Fibroblast of the aortic adventitia (primary cell): Measurements from ENCODE around the gene ASMTL. TPM values are rescaled to one million over a fixed set of nuclear protein-coding genes. Genes with fewer than 3 reads are reported as not detected.
A peak's percentile ranks its signal among the peaks of the same experiment; 100 is the strongest.

ENCODE experiments used
- DNase-seq: peaks from one replicate; pipeline ENCODE4 v3.0.0-alpha.2; 2010; ENCODE audit warnings: low read depth
- H3K4me3 ChIP-seq: 2 replicates; pipeline ENCODE4 v1.5.1; 2011; ENCODE audit warnings: low read depth, mild to moderate bottlenecking, control low read depth, low read length, moderate library complexity
- total RNA-seq: library from RNA; depleted of rRNA; stranded (reverse); fragments of >200 nt; gene quantifications from 2 replicates; pipeline ENCODE4 v1.2.3, GENCODE V29; 2012; ENCODE audit warnings: low replicate concordance
- TF ChIP-seq, protein P1 (sequence below): IDR thresholded peaks from 2 replicates; pipeline ENCODE4 v1.5.1; 2011; ENCODE audit warnings: mild to moderate bottlenecking, low read length, control low read depth, inconsistent platforms; ENCODE audit not compliant: insufficient read depth

ASMTL gene
- total RNA-seq, 1 donor: 17.6 TPM

DNA sequence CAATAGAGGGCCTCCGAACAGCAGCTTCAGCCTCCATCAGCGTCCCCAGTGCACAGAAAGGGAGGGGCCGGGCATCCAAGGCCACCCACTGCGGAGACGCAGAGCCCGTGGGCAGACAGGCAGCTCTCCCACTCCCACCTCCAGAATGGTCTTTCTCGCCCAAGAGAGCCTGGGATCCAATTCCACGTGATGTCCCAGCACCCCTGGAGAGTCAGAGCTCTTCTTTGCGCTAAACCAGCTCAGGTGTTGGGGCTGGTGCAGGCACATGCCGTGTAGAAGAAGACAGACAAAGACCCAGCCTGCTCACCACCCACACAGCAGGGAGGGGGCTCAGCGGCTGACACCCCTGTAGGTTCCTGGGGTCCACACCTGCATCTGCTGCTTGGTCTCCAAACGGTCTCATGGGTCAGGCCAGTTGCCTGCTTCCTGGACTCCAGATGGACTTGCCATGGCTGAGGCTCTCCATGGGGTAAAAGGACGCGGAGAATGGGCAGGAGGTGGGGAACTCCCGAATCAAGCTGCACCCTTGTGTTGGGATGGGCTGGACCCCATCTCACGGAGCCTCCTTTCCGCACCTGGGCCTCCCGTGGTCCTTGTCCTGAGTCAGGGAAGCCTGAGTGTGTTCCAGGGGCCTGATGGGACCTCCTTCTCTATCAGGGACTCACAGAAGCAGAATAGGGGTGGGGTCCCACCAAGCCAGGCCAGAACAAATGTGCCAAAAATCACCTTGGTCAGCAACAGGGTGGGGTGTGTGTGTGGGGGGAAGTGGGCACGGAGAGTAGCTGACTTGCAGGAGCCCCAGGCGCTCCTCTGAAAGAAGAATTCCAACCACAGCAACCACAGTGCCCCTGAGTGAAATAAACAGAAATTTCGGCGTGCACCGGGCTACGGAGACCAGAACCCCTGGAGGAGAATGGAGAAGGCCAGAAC, 11.6 kb upstream of the ASMTL start:
- no peak for DNase-seq
- TF ChIP-seq, protein P1, sequence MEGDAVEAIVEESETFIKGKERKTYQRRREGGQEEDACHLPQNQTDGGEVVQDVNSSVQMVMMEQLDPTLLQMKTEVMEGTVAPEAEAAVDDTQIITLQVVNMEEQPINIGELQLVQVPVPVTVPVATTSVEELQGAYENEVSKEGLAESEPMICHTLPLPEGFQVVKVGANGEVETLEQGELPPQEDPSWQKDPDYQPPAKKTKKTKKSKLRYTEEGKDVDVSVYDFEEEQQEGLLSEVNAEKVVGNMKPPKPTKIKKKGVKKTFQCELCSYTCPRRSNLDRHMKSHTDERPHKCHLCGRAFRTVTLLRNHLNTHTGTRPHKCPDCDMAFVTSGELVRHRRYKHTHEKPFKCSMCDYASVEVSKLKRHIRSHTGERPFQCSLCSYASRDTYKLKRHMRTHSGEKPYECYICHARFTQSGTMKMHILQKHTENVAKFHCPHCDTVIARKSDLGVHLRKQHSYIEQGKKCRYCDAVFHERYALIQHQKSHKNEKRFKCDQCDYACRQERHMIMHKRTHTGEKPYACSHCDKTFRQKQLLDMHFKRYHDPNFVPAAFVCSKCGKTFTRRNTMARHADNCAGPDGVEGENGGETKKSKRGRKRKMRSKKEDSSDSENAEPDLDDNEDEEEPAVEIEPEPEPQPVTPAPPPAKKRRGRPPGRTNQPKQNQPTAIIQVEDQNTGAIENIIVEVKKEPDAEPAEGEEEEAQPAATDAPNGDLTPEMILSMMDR: no peak
- no peak overlapping the region for H3K4me3 ChIP-seq

DNA sequence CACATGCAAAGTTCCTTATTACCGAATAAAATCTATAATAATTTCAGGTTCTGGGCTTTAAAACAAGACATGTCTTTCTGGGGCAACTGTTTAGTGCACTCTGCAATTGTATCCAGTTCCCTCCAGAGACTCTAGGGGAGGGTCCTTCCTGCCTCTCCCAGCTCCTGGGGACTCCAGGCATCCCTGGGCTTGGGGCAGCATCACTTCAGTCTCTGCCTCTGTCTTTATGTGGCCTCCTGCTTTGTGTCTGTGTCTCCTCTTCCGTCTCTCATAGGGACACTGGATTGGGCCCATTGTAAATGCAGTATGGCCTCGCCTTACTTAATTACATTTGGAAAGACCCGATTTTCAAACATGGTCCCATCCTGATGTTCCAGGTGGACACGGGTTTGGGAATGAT, 10.9 kb upstream of the ASMTL start:
- DNase-seq: no peak
- TF ChIP-seq, protein P1: no peak
- H3K4me3 ChIP-seq: no peak overlapping the region

DNA sequence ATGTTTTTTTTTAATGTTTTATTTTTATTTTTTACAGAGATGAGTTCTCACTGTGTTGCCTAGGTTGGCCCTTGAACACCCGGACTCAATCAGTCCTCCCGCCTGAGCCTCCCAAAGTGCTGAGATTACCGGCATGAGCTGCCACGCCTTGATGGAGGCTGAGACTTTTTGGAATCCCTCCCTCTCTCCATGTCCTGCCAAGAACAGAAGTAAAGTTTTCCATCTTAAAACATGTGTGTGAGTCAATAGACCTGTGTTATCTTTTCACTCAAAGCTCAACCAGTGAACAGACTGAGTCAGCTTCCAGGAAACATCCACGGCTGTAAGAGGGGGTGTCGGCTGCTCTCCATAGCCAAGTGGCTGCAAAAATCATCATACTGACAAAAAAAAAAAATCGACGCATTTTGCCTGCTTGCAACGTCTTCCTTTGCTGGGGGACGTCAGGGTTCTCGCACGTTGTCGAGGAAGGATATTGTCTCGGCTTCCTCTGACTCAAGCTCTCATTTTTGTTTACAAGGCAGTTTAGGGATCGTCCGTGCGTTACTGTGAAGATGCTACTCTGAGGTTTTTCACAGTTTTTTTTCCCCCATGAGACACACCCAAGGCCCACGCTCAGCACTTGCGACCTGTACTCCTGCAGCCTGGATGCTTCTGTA, 10.0 kb upstream of the ASMTL start:
- TF ChIP-seq, protein P1: no peak
- peak; percentile 79 for DNase-seq
- no peak overlapping the region for H3K4me3 ChIP-seq

DNA sequence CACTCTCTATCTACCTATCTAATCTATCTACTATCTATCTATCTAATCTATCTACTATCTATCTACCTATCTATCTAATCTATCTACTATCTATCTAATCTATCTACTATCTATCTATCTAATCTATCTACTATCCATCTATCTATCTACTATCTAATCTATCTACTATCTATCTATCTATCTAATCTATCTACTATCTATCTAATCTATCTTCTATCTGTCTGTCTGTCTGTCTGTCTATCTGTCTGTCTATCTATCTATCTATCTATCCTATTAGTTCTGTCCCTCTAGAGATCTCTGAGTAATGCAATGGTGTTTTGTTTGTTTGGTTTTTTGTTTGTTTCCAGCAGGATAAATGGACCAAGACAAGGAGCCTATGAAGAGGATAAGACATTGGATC, 9.4 kb upstream of the ASMTL start:
- TF ChIP-seq, protein P1: no peak
- no peak for DNase-seq
- no peak overlapping the region for H3K4me3 ChIP-seq

DNA sequence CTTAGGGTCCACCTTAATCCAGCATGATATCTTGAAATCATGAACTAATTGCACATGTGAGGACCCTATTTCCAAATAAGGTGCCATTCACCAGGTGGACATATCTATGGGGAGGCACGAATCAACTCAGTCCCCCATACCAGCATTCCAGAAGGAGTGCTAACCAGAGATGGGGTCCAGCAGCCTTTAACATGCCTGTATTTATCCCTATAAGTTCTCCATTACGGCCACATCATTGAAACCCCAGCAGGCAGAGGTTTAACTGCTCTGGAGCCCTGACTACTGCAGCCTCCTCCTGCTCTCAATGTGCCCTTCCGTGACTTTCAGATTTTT, 3.2 kb upstream of the ASMTL start:
- TF ChIP-seq, protein P1: no peak
- H3K4me3 ChIP-seq: no peak overlapping the region
- DNase-seq: no peak

DNA sequence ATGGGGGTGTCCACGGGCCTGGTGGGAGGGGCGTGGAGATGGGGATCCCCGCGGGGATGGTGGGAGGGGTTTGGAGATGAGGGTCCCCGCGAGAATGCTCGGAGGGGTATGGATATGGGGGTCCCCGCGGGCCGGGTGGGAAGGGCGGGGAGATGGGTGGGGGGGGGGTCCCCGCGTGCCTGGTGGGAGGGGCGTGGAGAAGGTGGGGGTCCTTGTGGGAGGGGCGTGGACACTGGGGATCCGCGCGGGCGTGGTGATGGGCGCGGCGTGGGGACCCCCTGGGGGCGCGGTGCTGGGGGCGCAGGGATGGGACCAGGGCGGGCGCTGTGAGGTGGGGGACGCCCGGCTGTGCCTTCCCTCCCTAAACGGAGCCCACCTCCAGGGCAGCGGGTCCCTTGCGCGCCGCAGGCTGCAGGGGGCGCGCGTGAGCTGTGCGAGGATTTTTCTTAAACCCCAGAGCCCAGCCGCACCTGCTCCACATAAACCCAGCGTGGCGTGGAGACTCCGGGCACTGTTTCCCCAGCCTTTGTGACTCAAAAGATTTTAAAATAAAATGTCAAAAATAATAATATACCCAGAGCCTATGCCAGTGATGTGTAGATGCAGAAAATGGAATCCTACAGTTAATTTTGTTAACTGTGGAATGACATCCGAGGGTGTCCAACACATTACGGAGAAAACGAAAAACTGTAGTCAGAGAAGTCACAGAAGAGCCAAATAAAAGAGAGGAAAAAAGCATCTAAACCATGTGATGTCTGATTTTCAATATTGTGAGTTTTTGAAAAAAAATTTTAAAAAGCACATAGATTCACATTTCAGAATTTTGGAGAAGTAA, 1.5 kb upstream of the ASMTL start:
- peak overlapping the region; percentile 61 for H3K4me3 ChIP-seq
- TF ChIP-seq, protein P1: peak; percentile 94
- peak; percentile 72 for DNase-seq
